Measurements from ENCODE around the gene MRM1.
"Not testable (repeated sequence)": the region's sequence is repeated elsewhere in the genome, so short reads cannot be mapped to it uniquely, and the experiment has no call there.

MRM1 gene

GRCh38 chr17:36602030-36602748 lies 806 bp downstream of the MRM1 start:
- DNase-seq (ENCODE audit: low read depth): peak; percentile 24

- peak; percentile 65 for DNase-seq (ENCODE audit: low read depth)
Observed at GRCh38 chr17:36602924-36603384, 1.6 kb downstream of the MRM1 start.

GRCh38 chr17:36605028-36605427 lies 3.6 kb downstream of the MRM1 start:
- DNase-seq (ENCODE audit: low read depth): not testable (repeated sequence)

- DNase-seq (ENCODE audit: low read depth): no peak
Observed at GRCh38 chr17:36608280-36608679, 6.9 kb downstream of the MRM1 start.

- DNase-seq (ENCODE audit: low read depth): peak; percentile 79
Observed at GRCh38 chr17:36608794-36609497, 7.6 kb downstream of the MRM1 start.

- DNase-seq (ENCODE audit: low read depth): no peak
Observed at GRCh38 chr17:36609498-36609862, 8.1 kb downstream of the MRM1 start.

- DNase-seq (ENCODE audit: low read depth): peak; percentile 25
Observed at GRCh38 chr17:36610474-36610873, 9.1 kb downstream of the MRM1 start.

GRCh38 chr17:36611345-36612072 lies 10.1 kb downstream of the MRM1 start:
- peak; percentile 93 for DNase-seq (ENCODE audit: low read depth)

GRCh38 chr17:36612323-36612722 lies 10.9 kb downstream of the MRM1 start:
- DNase-seq (ENCODE audit: low read depth): no peak

GRCh38 chr17:36613155-36613554 lies 11.8 kb downstream of the MRM1 start:
- no peak for DNase-seq (ENCODE audit: low read depth)

- DNase-seq (ENCODE audit: low read depth): no peak
Observed at GRCh38 chr17:36614081-36614480, 12.7 kb downstream of the MRM1 start.

- no peak for DNase-seq (ENCODE audit: low read depth)
Observed at GRCh38 chr17:36614933-36615332, 13.6 kb downstream of the MRM1 start.

GRCh38 chr17:36616061-36617029 lies 15.0 kb downstream of the MRM1 start:
- DNase-seq (ENCODE audit: low read depth): no peak

GRCh38 chr17:36617773-36618172 lies 16.4 kb downstream of the MRM1 start:
- DNase-seq (ENCODE audit: low read depth): no peak

GRCh38 chr17:36623281-36623680 lies 21.9 kb downstream of the MRM1 start:
- DNase-seq (ENCODE audit: low read depth): no peak

GRCh38 chr17:36625188-36625587 lies 23.8 kb downstream of the MRM1 start:
- DNase-seq (ENCODE audit: low read depth): no peak

- no peak for DNase-seq (ENCODE audit: low read depth)
Observed at GRCh38 chr17:36627101-36627500, 25.7 kb downstream of the MRM1 start.

GRCh38 chr17:36628576-36628975 lies 27.2 kb downstream of the MRM1 start:
- no peak for DNase-seq (ENCODE audit: low read depth)

GRCh38 chr17:36629252-36629847 lies 28.0 kb downstream of the MRM1 start:
- peak; percentile 55 for DNase-seq (ENCODE audit: low read depth)

- no peak for DNase-seq (ENCODE audit: low read depth)
Observed at GRCh38 chr17:36629970-36630502, 28.7 kb downstream of the MRM1 start.

- DNase-seq (ENCODE audit: low read depth): no peak
Observed at GRCh38 chr17:36631022-36631421, 29.6 kb downstream of the MRM1 start.
